GM19023 (cell line): Measurements from ENCODE around the gene CTSS.
"Not testable (repeated sequence)": the region's sequence is repeated elsewhere in the genome, so short reads cannot be mapped to it uniquely, and the experiment has no call there.

Experiments used
- ATAC-seq: cut with Tn5 transposase; IDR thresholded peaks from one replicate; pipeline ENCODE4 v1.9.1; 2021; ENCODE audit warnings: mild to moderate bottlenecking, moderate library complexity; ENCODE audit not compliant: unreplicated experiment

Gene CTSS

DNA sequence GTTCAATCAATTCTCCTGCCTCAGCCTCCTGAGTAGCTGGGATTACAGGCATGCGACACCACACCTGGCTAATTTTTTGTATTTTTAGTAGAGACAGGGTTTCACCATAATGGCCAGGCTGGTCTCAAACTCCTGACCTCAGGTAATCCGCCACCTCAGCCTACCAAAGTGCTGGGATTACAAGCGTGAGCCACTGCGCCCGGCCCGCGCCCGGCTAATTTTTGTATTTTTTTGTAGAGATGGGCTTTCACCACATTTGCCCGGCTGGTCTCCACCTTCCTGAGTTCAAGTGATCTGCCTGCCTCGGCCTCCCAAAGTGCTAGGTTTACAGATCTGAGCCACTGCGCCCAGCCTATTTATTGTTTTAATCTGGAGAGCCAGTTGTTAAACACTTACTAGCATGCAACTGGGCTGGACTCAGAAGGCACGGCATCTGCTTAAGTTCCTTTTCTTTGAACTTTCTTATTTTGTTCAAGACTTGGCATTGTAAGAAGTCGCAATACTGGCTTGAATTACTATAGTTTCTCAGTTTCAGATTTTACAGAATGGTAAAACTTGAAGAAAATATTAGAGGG lies 10.4 kb upstream of the CTSS start:
- not testable (repeated sequence) for ATAC-seq

GRCh38 chr1:150775276-150775675 lies 9.7 kb upstream of the CTSS start:
- ATAC-seq: no peak

DNA sequence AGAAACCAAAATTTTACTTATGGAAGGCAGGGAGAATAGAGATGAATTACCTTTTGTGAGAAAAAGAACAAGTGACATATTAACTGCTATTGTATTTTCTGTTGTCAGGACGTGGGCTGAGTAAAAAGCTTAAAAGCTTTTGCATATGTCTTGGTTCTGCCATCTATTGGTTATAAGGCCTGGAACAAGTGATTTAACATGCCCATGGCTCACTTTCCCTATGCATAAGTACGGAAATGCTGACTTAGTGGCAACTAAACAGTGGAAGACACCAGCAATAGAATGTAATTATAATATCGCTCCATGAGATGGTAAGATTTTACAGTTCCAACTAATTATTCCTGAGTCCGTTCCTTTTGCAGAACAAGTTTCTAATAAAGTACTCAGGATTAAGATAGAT lies 6.7 kb upstream of the CTSS start:
- no peak for ATAC-seq

DNA sequence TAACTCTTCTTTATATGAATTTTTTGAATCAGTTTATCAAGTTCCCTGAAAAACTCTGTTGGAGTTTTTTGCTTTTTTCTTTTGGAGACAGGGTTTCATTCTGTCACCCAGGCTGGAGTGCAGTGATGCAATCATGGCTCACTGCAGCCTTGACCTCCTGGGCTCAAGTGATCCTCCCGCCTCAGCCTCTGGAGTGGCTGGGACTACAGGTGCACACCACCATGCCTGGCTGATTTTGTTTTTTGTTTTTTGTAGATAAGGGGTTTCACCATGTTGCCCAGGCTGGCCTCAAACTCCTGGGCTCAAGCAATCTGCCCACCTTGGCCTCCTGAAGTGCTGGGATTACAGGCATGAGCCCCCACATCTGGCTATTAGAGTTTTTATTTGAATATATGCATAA lies 2.1 kb upstream of the CTSS start:
- not testable (repeated sequence) for ATAC-seq

- peak; percentile 8 for ATAC-seq
Observed at GRCh38 chr1:150765977-150766301, 361 bp upstream of the CTSS start.

- no peak for ATAC-seq
Observed at GRCh38 chr1:150764617-150765101, 919 bp downstream of the CTSS start.

DNA sequence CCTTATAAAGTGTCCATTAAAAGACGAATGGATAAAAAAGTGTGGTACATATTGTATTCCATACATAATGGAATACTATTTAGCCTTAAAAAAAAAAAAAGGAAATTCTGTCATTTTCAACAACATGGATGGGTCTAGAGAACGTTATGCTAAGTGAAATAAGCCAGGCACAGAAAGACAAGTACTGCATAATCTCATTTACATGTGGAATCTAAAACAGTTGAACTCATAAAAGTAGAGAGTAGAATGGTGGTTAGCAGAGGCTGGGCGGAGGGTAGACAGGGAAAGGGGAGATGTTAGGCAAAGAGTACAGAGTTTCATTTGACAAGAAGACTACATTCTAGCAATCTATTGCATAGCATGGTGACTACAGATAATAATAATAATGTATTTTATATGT lies 2.6 kb downstream of the CTSS start:
- no peak for ATAC-seq

DNA sequence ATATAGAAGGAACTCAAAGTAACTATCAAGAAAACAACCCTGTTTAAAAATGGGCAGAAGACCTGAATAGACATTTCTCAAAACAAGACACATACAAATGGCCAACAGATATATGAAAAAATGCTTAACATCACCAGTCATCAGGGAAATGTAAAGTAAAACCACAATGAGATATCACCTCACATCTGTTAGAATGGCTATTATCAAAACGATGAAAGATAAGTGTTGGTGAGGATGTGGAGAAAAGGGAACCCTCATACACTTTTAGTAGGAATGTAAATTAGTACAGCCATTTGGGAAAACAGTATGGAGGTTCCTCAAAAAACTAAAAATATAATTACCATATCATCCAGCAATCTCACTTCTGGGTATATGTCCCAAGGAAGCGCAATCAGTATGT lies 3.0 kb downstream of the CTSS start:
- ATAC-seq: no peak

DNA sequence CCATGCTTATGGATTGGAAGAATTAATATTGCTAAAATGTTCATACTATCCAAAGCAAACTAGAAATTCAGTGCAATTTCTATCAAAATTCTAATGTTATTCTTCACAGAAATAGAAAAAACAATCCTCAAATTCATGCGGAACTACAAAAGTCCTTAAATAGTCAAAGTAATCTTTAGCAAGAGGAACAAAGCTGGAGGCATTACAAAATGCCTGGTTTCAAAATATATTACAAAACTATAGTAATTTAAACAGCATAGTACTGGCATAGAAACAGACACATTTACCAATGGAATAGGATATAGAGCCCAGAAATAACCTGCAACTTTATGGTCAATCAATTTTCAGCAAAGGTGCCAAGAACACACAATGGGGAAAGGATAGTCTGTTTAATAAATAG lies 3.8 kb downstream of the CTSS start:
- ATAC-seq: no peak

DNA sequence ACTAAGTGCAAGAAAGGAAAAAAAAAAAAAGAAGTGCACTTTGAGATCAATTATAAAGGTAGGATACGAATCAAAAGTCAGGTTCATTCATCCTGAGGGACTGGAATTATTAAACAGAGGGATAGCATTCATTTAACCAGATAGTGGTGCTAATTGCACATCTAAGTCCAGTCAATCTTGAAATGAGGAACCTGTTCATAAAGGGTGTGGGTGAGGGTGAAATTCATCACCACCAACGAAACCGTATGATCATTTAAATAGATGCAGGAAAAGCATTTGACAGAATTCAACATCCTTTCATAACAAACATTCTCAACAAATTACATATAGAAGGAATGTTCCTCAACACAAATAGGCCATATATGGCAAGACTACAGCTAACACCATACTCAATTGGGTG lies 5.6 kb downstream of the CTSS start:
- ATAC-seq: no peak

- no peak for ATAC-seq
Observed at GRCh38 chr1:150753416-150753815, 12.2 kb downstream of the CTSS start.

GRCh38 chr1:150751443-150751842 lies 14.1 kb downstream of the CTSS start:
- ATAC-seq: no peak

- no peak for ATAC-seq
Observed at GRCh38 chr1:150749720-150750311, 15.8 kb downstream of the CTSS start.

DNA sequence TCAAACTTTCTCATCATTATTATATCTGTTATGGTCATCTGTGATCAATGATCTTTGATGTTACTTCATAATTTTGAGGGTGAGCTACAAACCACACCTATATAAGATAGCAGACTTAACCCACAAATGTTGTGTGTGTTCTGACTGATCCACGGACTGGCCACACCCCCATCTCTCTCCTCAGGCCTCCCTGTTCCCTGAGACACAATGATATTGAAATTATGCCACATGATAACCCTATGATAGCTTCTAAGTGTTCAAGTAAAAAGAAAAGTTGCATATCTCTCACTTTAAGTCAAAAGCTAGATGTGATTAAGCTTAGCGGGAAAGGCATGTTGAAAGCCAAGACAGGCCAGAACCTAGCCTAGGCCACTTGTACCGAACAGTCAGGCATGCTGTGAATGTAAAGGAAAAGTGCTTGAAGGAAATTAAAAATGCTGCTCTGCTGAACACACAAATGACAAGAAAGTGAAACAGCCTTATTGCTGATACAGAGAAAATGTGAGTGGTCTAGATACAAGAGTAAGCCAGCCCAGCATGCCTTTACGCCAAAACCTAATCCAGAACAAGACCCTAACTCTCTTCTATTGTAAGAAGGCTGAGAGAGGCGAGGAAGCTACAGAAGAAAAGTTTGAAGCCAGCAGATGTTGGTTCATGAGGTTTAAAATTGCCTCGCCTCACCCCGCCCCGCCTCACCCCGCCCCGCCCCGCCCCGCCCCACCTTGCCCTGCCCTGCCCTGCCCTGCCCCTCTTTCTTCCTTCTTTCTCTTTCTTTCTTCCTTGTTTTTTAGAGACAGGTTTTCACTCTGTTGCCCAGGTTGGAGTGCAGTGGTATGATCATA lies 16.5 kb downstream of the CTSS start:
- no peak for ATAC-seq

GRCh38 chr1:150730130-150730721 lies 35.4 kb downstream of the CTSS start:
- ATAC-seq: no peak

- no peak for ATAC-seq
Observed at GRCh38 chr1:150724336-150724735, 41.2 kb downstream of the CTSS start.

GRCh38 chr1:150720703-150721102 lies 44.9 kb downstream of the CTSS start, which contains the start of gene HORMAD1:
HORMAD1 (minus strand) TSS chr1:150720895; CDS start chr1:150719505, 1,390 bp downstream.
- no peak for ATAC-seq

GRCh38 chr1:150720098-150720497 lies 45.5 kb downstream of the CTSS start:
- no peak for ATAC-seq

DNA sequence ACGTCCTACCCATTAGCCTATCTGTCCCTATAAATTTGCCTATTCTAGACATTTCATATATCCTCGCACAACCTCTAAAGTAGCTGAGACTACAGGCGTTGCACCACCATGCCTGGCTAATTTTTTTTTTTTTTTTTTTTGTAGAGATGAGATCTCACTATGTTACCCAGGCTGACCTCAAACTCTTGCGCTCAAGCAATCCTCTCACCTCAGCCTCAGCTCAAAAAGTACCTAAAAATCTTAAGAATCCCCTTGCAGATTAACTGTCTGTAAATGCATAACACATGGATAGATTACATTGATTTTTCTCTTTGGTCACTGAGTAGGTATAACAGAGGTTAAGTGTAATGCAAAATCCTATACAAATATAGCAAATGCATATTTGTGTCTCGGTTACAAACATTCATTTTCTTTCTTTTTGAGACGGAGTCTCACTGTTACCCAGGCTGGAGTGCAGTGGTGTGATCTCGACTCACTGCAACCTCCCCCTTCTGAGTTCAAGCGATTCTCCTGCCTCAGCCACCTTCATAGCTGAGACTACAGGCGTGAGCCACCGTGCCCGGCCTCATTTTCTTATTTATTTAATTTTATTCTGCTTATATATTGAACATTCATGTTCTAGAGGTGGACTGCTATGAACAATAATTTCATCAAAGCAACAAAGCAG lies 47.2 kb downstream of the CTSS start:
- no peak for ATAC-seq

DNA sequence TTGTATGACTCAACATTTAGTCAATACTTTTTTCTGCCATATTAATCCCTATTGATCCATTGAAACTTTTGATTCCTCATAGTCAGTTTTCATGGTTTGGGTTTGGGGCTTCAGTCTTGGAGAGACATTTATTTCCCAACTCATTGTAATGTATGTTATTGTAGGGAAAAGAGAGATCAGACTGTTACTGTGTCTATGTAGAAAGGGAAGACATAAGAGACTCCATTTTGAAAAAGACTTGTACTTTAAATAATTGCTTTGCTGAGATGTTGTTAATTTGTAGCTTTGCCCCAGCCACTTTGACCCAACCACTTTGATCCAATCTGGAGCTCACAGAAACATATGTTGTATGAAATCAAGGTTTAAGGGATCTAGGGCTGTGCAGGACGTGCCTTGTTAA lies 56.5 kb downstream of the CTSS start:
- ATAC-seq: not testable (repeated sequence)

- no peak for ATAC-seq
Observed at GRCh38 chr1:150708595-150708994, 57.0 kb downstream of the CTSS start.
